Stimulated activated CD4-positive, alpha-beta T cell treated with anti-CD3 and anti-CD28 coated beads, Interleukin-4, amount 100 ng/mL, for 24 hours (primary cell): ENCODE measurements around the gene DYNLL2.
"Not testable (repeated sequence)": the region's sequence is repeated elsewhere in the genome, so short reads cannot be mapped to it uniquely, and the experiment has no call there.

ENCODE experiments used
- DNase-seq: peaks from one replicate; pipeline ENCODE4 v3.0.0-alpha.2; 2020

The DYNLL2 gene

GRCh38 chr17:58082870-58083490, at the start of gene DYNLL2:
Gene DYNLL2, plus strand, starts transcription at chr17:58083419. Its CDS starts 3,672 bp downstream, at chr17:58087091.
- peak; percentile 91 for DNase-seq

GRCh38 chr17:58039975-58040374, 43.2 kb upstream of the DYNLL2 start:
- no peak for DNase-seq

- no peak for DNase-seq
Observed at GRCh38 chr17:58040386-58040785, 42.8 kb upstream of the DYNLL2 start.

GRCh38 chr17:58041161-58041560, 42.1 kb upstream of the DYNLL2 start:
- DNase-seq: no peak

DNA sequence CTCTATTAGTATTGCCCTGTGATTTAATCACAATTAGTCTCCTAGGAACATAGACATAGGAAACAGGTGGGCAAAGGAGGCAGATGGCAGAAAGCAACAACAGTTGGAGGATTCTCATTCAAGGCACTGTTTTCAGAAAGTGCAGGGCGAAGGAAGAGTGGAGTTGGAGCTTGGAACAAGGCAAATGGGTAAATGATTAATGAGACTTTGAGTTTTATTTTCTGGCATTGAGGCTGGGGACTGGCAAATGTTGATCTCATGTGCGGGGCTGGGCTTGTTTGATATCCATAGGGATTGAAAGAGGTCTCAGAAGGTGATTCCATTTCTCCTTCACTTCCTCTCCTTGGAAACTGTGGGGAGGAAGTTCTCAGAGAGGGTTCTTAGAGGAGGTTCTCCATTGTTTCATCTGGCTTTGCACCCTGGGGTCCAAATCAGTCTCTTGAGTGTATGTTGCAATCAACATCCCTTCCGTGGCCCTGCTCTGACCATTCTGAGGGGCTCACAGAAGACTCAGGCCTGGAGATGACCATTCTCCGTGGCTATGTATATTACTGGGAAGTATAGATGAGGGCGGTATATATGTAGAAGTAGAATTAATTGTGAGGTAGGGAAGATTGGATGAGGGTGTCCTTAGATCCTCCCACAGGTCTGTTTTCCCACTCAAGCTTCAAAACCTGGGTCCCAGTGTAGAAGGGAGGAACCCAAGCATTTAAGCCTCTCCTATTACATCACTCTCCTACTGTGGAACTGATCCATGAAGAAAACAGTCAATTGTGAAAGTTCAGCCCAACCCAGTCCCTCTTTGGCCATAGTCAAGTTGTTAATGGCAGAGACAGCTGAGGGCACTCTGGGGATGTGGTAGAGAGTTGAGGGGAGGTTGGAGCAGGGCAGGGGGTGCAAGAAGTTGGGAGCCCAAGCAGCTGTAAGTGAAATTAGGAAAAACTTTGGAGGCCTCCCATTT, 39.7 kb upstream of the DYNLL2 start:
- DNase-seq: no peak

- DNase-seq: not testable (repeated sequence)
Observed at GRCh38 chr17:58044256-58044655, 39.0 kb upstream of the DYNLL2 start.

DNA sequence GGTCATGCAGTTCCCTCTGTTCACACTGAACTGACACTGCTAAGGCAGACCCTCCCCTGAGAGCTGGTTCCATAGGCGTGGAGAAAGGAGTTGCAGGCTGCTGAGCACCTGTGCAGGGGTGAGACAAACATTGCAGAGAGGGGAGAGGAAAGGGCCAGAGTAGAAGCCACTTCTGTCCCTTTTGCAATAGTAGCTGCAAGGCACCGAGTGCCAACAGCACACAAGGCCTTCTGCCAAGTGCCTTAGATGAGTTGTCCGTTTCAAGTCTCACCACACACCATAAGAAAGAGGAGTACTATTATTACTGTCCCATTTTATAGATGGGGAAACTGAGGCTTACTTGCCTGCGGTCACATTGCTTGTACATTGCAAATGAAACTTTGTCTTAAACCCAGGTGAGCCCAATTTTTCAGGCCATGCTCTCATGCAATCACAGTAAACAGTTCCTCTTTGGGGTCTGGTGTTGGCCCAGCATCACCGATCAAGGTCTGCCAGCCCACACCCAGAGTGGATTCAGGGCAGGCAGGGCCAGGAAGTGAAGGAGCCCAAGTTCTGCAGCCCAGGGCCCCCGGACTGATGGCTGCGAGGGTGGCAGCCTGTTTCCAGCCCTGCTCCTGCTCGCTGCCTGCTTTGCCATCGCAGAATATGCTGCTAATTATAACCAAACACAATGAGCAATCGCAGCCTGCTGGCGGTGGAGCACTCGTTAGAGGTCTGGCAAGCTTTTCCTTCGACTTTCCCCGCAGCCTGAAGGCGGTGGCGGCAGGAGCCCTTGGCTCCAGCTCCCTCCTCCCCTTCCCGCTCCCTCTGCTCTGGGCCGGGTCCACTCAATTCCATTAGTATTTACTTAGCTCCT, 36.8 kb upstream of the DYNLL2 start:
- no peak for DNase-seq

DNA sequence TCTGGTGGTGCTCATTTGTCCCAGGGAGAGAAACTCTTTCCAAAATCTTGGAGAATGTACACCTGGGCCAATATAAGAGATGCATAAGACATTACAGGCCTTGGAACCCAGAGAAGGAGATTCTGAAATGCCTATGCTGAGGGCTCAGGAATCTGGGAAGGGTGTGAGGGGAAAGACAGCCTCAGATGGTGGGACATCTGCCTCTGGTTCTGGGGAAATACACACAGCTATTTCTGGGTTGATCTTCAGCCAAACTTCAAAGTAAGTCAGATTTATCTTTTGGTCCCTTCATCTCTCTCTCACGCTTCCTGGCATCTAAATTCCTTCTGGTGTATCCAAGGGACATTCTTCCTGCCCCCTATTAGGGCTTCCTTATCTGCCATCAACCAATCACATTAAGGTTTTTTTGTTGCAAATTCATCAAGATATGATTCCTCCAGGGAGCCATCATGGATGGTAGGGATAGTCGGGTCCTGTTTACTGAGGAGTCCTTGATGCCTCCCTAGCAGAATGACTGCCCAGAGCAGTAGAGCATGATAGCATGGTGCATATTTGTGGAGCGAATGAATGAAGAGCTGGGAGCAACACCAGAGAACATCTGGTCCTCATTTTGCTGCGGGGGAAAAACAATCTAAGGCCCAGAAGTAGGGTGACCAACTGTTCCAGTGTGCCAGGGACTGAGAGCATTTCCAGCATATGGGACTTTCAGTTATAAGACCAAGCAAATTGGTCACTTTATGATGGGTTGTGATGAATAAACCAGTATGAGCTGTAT, 35.7 kb upstream of the DYNLL2 start:
- no peak for DNase-seq

DNA sequence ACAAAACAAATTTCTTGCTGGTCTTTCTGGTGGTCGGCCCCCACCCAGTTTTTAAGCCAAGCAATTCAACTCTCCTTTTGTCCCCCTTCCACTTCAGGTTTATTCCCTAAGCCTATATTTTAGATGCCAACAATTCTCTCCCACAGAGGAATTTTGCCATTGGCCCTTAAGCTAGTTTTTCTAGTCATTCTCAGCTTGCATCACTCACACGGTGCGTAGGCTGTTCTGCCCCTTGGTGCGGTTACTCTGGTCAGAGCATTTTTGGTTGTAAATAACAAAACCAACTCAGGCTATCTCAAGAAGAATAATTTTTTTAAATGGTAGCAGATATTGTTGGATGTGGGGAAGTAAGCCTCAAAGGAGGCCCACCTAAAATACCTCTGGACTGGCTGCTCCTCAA, 33.7 kb upstream of the DYNLL2 start:
- DNase-seq: no peak

- DNase-seq: no peak
Observed at GRCh38 chr17:58050966-58051365, 32.3 kb upstream of the DYNLL2 start.

DNA sequence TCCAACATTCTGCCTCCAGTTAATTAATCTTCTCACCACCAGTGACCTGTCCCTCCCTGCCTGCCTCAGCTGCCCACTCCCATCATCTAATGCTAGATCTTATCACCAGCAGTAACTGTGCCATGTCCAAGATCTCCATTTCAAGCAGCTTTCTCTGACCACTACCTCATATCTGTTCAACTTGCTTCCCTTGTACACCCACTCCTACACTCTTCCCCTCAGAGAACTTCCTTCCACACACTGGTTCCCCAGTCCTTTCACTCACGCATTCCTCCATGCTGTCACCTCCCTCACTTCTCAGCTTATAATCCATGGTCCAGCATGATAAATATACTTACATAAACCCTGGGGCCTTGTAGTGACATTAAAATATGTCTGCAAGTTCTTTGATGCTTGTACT, 31.8 kb upstream of the DYNLL2 start:
- DNase-seq: no peak

DNA sequence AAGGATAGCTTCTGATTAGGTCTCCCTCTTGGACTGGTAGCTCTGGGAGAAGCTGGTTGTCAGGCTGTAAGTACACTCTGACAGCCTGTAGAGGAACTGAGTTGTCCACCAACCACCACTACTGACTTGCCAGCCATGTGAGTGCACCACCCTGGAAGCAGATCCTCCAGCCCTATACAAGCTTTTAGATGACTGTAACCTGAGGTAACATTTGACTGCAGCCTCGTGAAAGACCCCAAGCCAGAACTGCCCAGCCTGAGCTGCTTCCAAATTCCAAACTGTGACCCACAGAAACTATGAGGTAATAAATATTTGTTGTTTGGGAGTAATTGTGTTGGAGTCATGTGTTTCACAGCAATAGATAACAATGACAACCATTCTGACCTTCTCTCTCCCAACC, 30.8 kb upstream of the DYNLL2 start:
- no peak for DNase-seq

- DNase-seq: peak; percentile 13
Observed at GRCh38 chr17:58052945-58053715, 30.1 kb upstream of the DYNLL2 start.

GRCh38 chr17:58054641-58055040, 28.6 kb upstream of the DYNLL2 start:
- no peak for DNase-seq

GRCh38 chr17:58056476-58056875, 26.7 kb upstream of the DYNLL2 start:
- DNase-seq: no peak

DNA sequence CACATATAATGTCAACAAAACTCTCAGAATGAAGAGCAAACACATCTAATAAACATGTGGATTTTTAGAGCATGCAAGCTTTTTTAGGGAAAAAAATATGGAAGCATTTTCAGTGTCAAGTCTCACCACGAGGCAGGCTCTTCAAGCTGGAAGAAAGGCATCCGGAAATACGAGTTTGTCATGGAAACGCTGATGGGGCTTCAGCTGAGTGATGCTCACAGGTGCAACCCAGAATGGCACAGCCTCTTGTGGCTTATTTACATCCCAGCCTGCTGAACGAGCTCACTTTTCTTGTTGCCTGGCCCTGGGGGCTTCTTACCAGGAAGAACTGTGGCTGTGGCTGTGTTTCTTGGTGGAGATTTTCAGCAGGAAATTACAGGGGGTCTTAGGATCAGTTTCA, 24.1 kb upstream of the DYNLL2 start:
- DNase-seq: no peak

DNA sequence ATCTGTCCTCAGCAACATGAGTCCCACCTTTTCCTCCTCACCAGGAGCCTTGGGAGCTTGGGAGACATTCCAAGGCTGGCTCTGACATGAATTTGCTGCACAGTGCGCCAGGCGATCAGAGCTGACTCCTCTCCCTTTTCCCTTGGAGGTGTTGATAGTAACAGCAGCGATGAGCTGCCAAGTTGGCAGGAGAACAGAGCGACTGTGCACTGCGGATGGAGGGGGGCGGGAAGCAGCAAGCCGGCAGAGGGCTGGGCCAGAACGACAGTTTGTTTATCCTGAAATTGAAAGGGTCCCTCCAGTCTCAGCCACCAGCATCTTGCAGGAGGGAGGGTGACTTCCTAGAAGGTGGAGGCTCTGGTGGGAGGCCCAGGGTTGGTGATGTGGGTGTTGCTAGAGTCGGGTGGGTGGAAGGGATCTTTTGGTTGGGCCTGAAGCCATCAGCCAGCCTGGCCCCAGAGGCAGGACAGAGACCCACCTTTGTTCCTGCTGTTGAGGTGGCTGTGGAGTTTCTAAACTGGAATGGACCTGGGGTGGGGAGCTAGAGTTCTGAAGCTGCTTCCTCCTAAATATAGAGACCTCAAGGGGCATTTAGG, 22.5 kb upstream of the DYNLL2 start:
- no peak for DNase-seq

GRCh38 chr17:58061672-58062071, 21.5 kb upstream of the DYNLL2 start:
- DNase-seq: no peak

GRCh38 chr17:58065238-58065637, 18.0 kb upstream of the DYNLL2 start:
- DNase-seq: no peak

DNA sequence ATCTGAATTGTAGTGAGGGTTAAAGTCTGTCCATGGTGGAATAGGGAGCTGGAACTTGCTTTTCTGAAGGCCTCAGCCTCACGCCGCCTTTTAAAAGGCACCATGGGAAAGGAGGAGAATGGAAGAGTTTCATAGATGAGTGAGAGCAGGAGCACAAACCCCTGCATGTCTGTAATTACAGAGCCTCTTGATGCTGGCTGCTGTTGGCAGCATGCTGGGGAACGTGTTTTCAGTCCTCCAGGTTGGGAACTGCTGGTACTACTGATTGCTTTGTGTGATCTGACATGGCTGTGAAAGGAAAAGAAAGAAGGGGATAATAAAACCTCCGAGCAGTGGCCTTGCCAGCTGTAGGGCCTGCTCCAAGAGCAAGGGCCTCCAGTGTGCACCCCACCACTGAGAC, 16.8 kb upstream of the DYNLL2 start:
- DNase-seq: no peak

DNA sequence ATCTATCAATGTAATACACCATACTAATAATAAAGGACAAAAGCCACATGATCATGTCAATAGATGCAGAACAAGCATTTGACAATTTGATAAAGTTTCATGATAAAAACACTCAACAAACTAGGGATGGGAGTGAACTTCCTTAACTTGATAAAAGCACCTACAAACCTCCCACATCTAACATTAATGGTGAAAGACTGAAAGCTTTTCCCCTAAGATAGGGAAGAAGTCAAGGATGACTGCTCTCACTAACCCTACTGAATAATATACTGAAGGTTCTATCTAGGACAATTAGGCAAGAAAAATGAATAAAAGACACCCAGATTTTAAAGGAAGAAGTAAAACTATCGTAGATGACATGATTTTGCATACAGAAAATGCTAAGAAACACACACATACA, 10.4 kb upstream of the DYNLL2 start:
- no peak for DNase-seq
